ENCODE data around the gene ATP2B1. TPM values are rescaled to one million over a fixed set of nuclear protein-coding genes. Genes with fewer than 3 reads are reported as not detected.

ATP2B1 gene
- total RNA-seq, 2 donors from 2014 or later: 21.1 to 27.0 TPM

DNA sequence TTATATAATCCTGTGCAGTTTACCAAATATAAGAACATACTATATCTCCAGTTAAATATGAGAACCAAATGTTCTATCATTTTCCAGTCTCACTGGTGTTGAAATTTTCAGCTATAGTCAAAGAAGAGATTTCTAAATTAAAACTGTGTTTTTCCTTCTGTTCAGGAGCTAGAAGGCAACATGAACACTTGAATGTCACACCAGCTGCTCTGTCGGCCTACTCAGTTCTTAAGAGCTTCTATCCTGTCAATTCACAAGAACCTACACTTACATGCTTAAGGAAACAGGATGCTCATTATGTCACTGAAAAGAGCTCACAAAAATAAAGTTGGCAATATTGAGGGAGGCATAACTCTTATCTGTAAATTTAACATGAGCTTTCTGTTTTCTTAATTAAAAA, 43.1 kb downstream of the ATP2B1 start:
- no peak overlapping the region for H3K4me3 Mint-ChIP-seq
- peaks cover 33% of the 10 kb centered on the region for H3K4me1 Mint-ChIP-seq
- no peak overlapping the region for H3K27ac Mint-ChIP-seq
- H3K9me3 Mint-ChIP-seq: no peaks in the 10 kb centered on the region
- no peaks in the 10 kb centered on the region for H3K27me3 Mint-ChIP-seq
- ATAC-seq (replicated peaks): no peak
- peaks cover 17% of the 10 kb centered on the region for H3K36me3 Mint-ChIP-seq (ENCODE audit: low read depth)

DNA sequence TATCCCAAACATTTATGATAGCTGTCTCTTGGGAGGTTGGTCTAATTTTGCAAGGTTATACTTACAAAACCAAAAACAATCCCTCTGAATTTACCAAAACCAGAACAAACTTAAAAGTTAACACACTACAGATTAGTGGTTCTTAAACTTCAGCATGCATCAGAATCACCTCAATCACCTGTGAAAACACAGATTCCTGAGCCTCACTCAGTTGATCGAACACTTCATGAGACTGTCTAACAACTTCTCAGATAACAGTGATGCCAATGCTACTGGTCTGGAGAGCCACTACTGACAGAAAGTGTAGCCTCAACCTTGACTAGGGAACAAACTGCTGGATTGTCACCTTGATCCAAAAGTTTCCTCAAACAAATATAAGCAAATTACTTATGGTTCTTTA, 44.2 kb downstream of the ATP2B1 start:
- no peaks in the 10 kb centered on the region for H3K9me3 Mint-ChIP-seq
- no peaks in the 10 kb centered on the region for H3K27me3 Mint-ChIP-seq
- H3K36me3 Mint-ChIP-seq (ENCODE audit: low read depth): peaks cover 17% of the 10 kb centered on the region
- H3K4me1 Mint-ChIP-seq: peaks cover 33% of the 10 kb centered on the region
- ATAC-seq (replicated peaks): no peak
- peak overlapping the region; percentile 40 for H3K4me3 Mint-ChIP-seq
- no peak overlapping the region for H3K27ac Mint-ChIP-seq

DNA sequence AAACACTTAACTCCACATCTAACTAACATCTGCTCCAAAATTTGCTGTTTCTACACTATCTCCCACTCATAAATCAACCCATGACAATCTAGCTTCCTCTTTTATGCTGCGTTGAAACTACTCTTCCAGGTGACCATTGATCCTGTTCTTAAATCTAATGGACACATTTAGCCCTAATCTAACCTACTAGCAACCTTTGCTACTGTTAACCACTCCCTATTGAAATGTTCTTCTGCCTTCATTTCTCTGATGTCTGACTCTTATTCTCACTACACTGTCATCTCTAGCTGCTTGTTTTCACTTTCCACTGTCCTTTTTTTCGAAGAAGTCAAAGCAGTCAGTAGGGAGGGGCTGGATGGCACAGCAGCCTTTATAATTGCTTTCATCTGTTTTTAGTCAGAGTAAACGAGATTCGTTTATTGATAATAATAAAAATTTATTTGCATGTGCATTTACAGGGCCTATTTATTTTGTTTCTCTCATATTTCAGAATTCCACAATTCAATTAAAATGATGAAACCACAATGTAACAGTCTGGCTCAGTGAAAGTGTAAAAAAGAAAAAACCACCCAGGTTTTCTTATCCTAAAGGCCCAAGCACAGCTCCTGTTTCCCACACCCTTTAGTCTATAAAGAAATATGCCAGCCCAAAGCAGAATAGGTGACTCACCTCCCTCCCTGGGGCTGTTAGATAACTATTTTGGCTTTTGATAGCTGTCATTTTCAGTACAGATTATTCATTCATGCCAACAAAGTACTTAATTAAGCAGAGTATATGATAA, 44.9 kb downstream of the ATP2B1 start:
- H3K4me3 Mint-ChIP-seq: peak overlapping the region; percentile 40
- peak; percentile 94 for ATAC-seq (replicated peaks)

DNA sequence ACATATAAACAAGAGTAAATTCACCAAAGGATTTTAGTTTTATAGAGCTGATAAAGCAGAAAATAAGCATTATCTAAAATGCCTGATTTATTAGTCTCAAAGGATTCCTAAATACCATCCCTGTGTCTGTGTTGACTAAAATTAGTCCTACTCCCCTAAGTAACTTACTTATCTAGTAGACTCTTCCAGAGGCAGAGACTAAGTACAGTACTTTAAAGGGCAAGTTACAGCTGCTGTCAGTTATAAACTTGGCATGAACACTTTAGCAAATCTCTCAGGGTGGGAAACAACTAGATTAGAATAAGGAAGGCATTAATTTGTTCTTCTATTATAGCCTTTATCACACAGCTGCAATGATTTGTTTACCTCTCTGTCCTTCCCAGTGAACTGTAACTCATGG, 46.0 kb downstream of the ATP2B1 start:
- Mint-ChIP-seq H3K9me3 (no peaks in the 10 kb centered on the region), H3K4me1 (peaks cover 40% of the 10 kb centered on the region), H3K27me3 (no peaks in the 10 kb centered on the region), H3K27ac (no peak overlapping the region), H3K36me3 (ENCODE audit: low read depth) (peaks cover 16% of the 10 kb centered on the region), H3K4me3 (no peak overlapping the region)
- ATAC-seq (replicated peaks): no peak

More for the DNA sequence above, 44.9 kb downstream of the ATP2B1 start:
- peak overlapping the region; percentile 2 for H3K27ac Mint-ChIP-seq
- peaks cover 37% of the 10 kb centered on the region for H3K4me1 Mint-ChIP-seq
- peaks cover 17% of the 10 kb centered on the region for H3K36me3 Mint-ChIP-seq (ENCODE audit: low read depth)
- no peaks in the 10 kb centered on the region for H3K9me3 Mint-ChIP-seq
- H3K27me3 Mint-ChIP-seq: no peaks in the 10 kb centered on the region

DNA sequence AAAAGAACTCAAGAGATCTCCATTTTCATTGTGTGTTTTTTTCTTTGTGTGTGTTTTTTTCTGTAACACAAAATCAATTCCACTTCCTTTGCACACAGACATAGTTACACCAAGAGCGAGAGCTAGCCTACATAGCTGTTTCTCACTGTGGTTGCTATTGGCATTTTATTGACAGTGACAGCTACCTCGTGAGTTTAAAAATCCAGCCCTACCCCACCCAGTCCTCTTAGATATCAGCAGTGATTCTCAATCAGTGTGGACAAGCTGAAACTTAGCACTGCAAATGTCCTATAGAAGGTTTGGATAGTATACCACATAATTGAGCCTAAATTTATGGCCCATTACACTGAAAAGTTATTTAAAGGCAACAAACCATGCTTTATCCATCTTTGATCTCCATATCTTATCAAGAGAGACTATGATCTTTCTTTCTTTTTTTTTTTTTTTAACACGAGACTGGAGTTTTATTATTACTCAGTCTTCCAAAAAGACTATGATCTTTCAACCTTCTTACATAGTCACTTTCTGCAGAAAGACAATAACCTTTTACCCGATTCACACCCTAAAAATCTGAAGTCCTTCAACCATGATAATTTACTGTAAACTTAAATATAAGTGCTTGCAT, 46.8 kb downstream of the ATP2B1 start:
- peaks cover 9% of the 10 kb centered on the region for H3K36me3 Mint-ChIP-seq (ENCODE audit: low read depth)
- ATAC-seq (replicated peaks): no peak
- peak overlapping the region; percentile 52 for H3K4me3 Mint-ChIP-seq
- no peaks in the 10 kb centered on the region for H3K27me3 Mint-ChIP-seq
- no peaks in the 10 kb centered on the region for H3K9me3 Mint-ChIP-seq
- H3K27ac Mint-ChIP-seq: no peak overlapping the region
- peaks cover 40% of the 10 kb centered on the region for H3K4me1 Mint-ChIP-seq

DNA sequence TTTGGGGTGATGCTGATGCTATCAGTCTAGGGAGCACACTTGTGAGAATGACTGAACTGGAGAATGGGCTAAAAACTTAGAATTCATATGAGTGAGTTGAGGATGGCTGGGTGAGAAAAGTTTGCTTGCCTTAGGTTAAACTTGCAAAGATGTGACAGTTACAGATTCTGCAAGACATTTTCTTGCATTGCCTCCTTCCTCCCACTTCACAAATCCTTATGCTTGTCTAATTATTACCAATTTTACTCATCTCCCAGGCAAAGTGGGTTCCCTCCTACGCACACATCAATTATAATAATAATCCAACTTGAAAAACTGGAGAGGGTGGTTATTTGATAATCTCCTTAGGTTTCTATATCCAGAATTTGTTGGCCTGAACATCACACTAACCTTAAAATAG, 50.9 kb downstream of the ATP2B1 start:
- peaks cover 29% of the 10 kb centered on the region for H3K36me3 Mint-ChIP-seq (ENCODE audit: low read depth)
- no peak for ATAC-seq (replicated peaks)
- peaks cover 31% of the 10 kb centered on the region for H3K4me1 Mint-ChIP-seq
- no peaks in the 10 kb centered on the region for H3K27me3 Mint-ChIP-seq
- no peak overlapping the region for H3K27ac Mint-ChIP-seq
- H3K9me3 Mint-ChIP-seq: no peaks in the 10 kb centered on the region
- no peak overlapping the region for H3K4me3 Mint-ChIP-seq

DNA sequence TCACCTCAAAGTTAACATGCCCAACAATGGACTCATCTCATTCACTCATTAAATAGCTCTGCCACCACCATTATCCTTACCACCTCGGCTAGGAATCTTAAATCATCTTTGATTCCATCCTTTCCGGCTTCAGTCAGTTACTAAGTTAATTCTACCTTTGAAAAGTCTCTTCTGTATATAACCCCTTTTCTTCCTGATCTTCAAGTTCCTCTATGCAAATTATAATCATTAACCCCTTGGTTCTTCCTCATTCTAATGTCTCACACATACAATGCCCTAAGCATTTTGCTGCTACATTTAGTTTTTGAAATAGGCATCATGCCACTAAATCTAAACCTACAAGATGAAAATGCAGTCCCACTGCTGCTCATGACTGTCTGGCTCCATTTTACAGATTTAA, 51.6 kb downstream of the ATP2B1 start:
- Mint-ChIP-seq H3K4me1 (peaks cover 28% of the 10 kb centered on the region), H3K36me3 (ENCODE audit: low read depth) (peaks cover 36% of the 10 kb centered on the region), H3K27me3 (no peaks in the 10 kb centered on the region), H3K4me3 (no peak overlapping the region), H3K9me3 (no peaks in the 10 kb centered on the region), H3K27ac (peak overlapping the region; percentile 11)
- no peak for ATAC-seq (replicated peaks)

DNA sequence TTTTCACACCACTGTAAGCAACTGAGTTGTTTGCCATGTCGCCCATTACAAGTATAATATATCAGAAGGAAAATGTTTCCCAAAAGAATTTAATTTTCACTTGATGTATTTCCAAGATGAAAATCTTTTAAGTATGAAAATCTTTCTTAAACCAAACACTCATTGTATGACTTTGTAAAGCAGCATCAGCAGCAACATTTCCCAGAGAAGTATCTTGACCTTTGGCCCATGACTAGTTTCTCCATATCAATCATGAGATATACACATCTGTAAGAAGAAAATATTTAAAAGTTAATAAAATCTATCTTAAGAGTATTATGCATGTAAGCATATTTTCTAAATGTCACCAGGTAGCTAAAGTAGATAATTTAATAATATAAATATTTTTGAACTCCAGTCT, 52.8 kb downstream of the ATP2B1 start:
- no peak overlapping the region for H3K27ac Mint-ChIP-seq
- peaks cover 48% of the 10 kb centered on the region for H3K36me3 Mint-ChIP-seq (ENCODE audit: low read depth)
- H3K27me3 Mint-ChIP-seq: no peaks in the 10 kb centered on the region
- no peak for ATAC-seq (replicated peaks)
- H3K9me3 Mint-ChIP-seq: no peaks in the 10 kb centered on the region
- H3K4me1 Mint-ChIP-seq: peaks cover 25% of the 10 kb centered on the region
- H3K4me3 Mint-ChIP-seq: no peak overlapping the region

DNA sequence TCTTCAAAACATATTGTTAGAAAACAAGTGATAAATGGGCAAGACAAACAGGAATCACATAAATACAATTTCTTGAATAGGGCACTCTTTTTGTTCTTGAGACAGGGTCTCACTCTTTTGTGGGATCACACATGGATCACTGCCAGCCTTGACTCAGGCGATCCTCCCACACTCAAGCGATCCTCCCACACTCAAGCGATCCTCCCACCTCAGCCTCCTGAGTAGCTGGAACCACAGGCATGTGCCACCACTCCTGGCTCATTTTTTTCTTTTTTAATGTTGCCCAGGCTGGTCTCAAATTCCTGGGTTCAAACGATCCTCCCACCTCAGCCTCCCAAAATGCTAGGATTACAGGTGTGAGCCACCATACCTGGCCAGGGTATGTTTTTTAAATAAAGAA, 57.4 kb downstream of the ATP2B1 start:
- H3K9me3 Mint-ChIP-seq: no peaks in the 10 kb centered on the region
- peaks cover 66% of the 10 kb centered on the region for H3K36me3 Mint-ChIP-seq (ENCODE audit: low read depth)
- peaks cover 28% of the 10 kb centered on the region for H3K4me1 Mint-ChIP-seq
- ATAC-seq (replicated peaks): no peak
- no peaks in the 10 kb centered on the region for H3K27me3 Mint-ChIP-seq
- no peak overlapping the region for H3K4me3 Mint-ChIP-seq
- no peak overlapping the region for H3K27ac Mint-ChIP-seq

DNA sequence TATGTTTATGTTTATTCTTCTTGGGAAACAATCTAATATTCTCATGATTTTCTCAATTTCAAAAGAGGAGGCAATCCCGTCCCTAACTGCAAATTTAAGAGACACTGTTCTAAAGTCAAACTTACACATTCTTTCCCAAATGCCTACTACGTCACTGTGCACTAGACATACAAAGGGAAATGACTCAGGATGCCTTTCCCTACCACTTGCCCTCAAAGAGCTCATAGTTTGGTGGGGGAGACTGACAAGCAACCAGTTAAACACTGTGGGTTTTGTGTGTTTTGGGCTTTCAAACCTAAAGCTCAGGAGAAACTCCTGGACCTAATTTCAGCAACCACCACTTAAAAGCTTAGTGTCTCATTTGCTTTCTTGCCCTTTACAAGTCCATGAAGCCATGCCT, 58.4 kb downstream of the ATP2B1 start:
- peak; percentile 65 for ATAC-seq (replicated peaks)
- no peaks in the 10 kb centered on the region for H3K9me3 Mint-ChIP-seq
- no peaks in the 10 kb centered on the region for H3K27me3 Mint-ChIP-seq
- peaks cover 38% of the 10 kb centered on the region for H3K4me1 Mint-ChIP-seq
- H3K36me3 Mint-ChIP-seq (ENCODE audit: low read depth): peaks cover 64% of the 10 kb centered on the region
- H3K4me3 Mint-ChIP-seq: no peak overlapping the region
- H3K27ac Mint-ChIP-seq: no peak overlapping the region

DNA sequence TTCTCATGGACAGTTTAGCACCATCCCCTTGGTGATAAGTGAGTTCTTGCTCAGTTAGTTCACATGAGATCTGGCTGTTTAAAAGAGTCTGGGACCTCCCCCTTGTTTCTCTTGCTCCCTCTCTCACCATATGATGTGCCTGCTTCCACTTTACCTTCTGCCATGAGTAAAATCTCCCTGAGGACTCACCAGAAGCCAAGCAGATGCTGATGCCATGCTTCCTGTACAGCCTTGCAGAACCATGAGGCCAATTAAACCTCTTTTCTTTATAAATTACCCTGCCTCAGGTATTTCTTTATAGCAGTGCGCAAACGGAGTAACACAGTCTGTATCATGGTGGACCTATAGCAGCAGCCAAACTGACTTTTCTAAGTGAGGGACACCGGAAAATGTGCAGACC, 58.8 kb downstream of the ATP2B1 start:
- no peaks in the 10 kb centered on the region for H3K9me3 Mint-ChIP-seq
- H3K27ac Mint-ChIP-seq: no peak overlapping the region
- no peak for ATAC-seq (replicated peaks)
- peaks cover 60% of the 10 kb centered on the region for H3K36me3 Mint-ChIP-seq (ENCODE audit: low read depth)
- no peak overlapping the region for H3K4me3 Mint-ChIP-seq
- H3K27me3 Mint-ChIP-seq: no peaks in the 10 kb centered on the region
- H3K4me1 Mint-ChIP-seq: peaks cover 39% of the 10 kb centered on the region

DNA sequence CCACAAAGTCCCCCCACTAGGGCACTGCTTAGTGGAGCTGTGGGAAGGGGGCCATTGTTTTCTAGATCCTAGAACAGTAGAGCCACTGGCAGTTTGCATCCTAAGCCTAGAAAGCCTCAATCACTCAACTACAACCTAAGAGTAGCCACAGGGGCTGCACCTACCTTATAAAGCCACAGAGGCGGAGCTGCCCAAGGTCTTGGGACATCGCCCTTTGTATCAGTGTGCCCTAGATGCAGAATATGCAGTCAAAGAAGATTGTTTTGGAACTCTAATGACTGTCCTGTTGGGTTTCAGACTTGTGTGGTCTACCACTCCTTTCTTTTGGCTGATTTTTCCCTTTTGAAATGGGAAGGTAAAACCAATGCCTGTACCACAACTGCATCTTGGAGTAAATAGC, 59.5 kb downstream of the ATP2B1 start:
- Mint-ChIP-seq H3K4me1 (peaks cover 40% of the 10 kb centered on the region), H3K27me3 (no peaks in the 10 kb centered on the region), H3K9me3 (no peaks in the 10 kb centered on the region), H3K27ac (no peak overlapping the region), H3K4me3 (no peak overlapping the region), H3K36me3 (ENCODE audit: low read depth) (peaks cover 58% of the 10 kb centered on the region)
- ATAC-seq (replicated peaks): peak; percentile 56

DNA sequence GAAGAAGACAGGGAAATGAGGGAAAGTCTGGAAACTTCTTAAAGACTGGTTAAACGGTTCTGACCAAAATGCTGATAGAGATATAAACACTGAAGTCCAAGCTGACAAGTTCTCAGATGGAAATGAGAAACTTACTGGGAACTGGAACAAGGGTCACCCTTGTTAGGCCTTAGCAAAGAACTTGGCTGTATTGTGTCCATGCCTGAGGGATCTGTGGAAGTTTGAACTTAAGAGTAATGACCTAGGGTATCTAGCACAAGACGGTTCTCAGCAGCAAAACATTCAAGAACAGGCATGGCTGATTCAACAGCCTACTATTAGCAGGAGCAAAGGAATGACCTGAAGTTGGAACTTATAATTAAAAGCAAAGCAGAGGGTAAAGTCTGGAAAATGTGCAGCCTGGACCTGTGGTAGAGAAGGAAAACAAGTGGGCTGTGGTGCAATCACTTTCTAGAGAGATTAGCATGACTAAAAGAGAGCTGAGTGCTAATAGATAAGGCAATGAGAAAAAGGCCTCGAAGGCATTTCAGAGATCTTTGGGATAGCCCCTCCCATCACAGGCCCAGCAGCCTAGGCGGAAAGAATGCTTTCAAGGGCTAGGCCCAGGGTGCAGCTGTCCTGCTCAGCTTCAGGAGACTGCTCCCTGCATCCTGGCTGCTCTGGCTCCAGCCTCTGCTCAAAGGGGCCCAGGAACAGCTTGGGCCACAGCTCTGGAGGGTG, 60.3 kb downstream of the ATP2B1 start:
- ATAC-seq (replicated peaks): no peak
- Mint-ChIP-seq H3K9me3 (no peaks in the 10 kb centered on the region), H3K27me3 (no peaks in the 10 kb centered on the region), H3K4me3 (no peak overlapping the region), H3K27ac (no peak overlapping the region), H3K4me1 (peaks cover 43% of the 10 kb centered on the region), H3K36me3 (ENCODE audit: low read depth) (peaks cover 50% of the 10 kb centered on the region)

DNA sequence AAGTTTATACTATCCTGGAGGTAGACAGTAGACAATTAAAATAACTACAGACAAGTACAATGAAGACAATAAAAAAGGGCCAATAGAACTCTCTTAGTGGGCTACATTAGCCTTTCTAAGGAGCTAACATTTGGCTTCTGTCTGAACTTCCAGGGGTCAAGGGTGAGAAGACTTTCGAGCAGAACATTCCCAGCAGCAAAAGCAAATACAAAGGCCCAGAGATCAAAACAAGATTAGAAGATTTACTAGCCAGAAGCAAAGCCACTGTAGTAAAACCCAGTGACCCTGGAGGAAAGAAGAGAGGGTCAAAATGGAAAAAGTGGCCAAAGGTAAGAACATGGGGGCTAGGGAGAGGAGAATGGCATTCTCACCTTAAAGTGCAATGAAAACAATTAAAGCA, 63.2 kb downstream of the ATP2B1 start:
- Mint-ChIP-seq H3K27ac (peak overlapping the region; percentile 32), H3K36me3 (ENCODE audit: low read depth) (peaks cover 52% of the 10 kb centered on the region), H3K4me3 (no peak overlapping the region), H3K4me1 (peaks cover 37% of the 10 kb centered on the region), H3K27me3 (no peaks in the 10 kb centered on the region), H3K9me3 (no peaks in the 10 kb centered on the region)
- ATAC-seq (replicated peaks): no peak

DNA sequence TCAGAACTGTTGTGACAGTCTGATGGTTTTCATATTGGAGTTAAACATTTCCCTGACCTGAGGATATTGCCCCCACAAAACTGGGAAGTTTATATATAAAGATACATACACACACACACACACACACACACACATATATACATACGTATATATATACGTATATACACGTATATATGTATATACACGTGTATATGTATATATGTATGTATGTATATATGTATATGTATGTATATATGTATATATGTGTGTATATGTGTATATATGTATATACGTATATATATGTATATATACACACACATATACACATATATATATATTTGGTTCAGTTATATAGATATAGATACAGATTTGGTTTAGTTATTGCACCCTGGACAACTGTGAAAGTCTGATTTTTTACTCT, 65.7 kb downstream of the ATP2B1 start:
- no peaks in the 10 kb centered on the region for H3K9me3 Mint-ChIP-seq
- H3K4me3 Mint-ChIP-seq: no peak overlapping the region
- H3K27me3 Mint-ChIP-seq: no peaks in the 10 kb centered on the region
- no peak overlapping the region for H3K27ac Mint-ChIP-seq
- H3K36me3 Mint-ChIP-seq (ENCODE audit: low read depth): peaks cover 52% of the 10 kb centered on the region
- peaks cover 26% of the 10 kb centered on the region for H3K4me1 Mint-ChIP-seq
- ATAC-seq (replicated peaks): no peak

Data from activated T-helper 17 cell treated with anti-CD3 and anti-CD28 coated beads, Interleukin-2, amount 50 U/mL, for 72 hours (primary cell).